ES-I3 (cell line): ENCODE results near the gene MBNL1.

Experiments
- H3K36me3 ChIP-seq: 2 replicates; pipeline ENCODE4 v1.6.1; 2013; ENCODE audit warnings: mild to moderate bottlenecking, low read length, control low read depth, moderate library complexity; ENCODE audit not compliant: insufficient read depth
- H3K4me1 ChIP-seq: 2 replicates; pipeline ENCODE4 v1.6.1; 2013; ENCODE audit warnings: mild to moderate bottlenecking, control low read depth, low read length; ENCODE audit not compliant: insufficient read depth
- H3K9ac ChIP-seq: 2 replicates; pipeline ENCODE4 v1.6.1; 2013; ENCODE audit warnings: low read depth, mild to moderate bottlenecking, low read length, moderate library complexity
- H3K9me3 ChIP-seq: 2 replicates; pipeline ENCODE4 v1.6.1; 2013; ENCODE audit warnings: mild to moderate bottlenecking, low read length, moderate library complexity; ENCODE audit not compliant: control insufficient read depth, insufficient read depth

The MBNL1 gene

DNA sequence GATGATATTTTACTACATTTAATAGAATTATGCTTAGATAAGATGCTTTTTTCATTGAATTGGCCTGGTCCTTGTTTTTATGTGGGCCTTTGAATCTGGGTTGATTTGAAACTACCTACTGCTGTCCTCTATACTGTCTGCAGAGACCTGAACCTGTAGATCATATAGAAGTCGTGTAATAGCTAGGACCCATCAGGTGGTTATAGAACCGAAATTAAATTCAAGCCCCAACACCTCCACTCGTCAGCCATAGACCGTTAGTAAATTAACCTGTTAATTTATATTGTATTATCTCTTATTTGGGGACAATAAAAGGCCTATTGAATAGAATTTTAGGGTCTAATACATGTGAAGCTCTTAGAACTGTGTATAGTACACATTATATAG, 108.4 kb downstream of the MBNL1 start:
- H3K36me3 ChIP-seq, result no peaks in the 10 kb centered on the region
- no peaks in the 10 kb centered on the region for H3K9me3 ChIP-seq
- no peak overlapping the region for H3K9ac ChIP-seq
- peaks cover 19% of the 10 kb centered on the region for H3K4me1 ChIP-seq

- no peak overlapping the region for H3K9ac ChIP-seq
- H3K36me3 ChIP-seq, result no peaks in the 10 kb centered on the region
- no peaks in the 10 kb centered on the region for H3K9me3 ChIP-seq
- peaks cover 19% of the 10 kb centered on the region for H3K4me1 ChIP-seq
Measured at GRCh38 chr3:152379415-152380042, 110.8 kb downstream of the MBNL1 start.

DNA sequence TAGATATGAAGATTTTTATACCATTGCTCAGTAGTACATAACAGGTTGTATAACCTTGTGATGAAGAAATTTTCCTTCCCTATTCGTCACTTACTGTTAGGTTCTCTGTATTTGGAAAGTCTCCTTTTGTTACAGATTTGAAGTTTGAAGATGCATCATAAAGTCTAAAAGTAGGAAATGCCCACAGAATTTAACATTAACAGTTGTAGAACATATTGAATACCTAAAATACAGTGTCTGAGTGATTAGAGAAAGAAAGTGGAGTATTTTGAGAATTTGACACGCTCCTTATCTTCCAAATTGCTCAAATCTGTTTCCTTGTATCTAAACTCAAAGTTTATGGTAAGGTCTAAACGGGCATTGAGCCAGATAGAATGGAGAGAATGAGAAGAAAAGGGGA, 111.3 kb downstream of the MBNL1 start:
- H3K9ac ChIP-seq, result no peak overlapping the region
- peaks cover 19% of the 10 kb centered on the region for H3K4me1 ChIP-seq
- no peaks in the 10 kb centered on the region for H3K36me3 ChIP-seq
- no peaks in the 10 kb centered on the region for H3K9me3 ChIP-seq

GRCh38 chr3:152381881-152382295, 113.2 kb downstream of the MBNL1 start:
- Histone ChIP-seq H3K9ac (no peak overlapping the region), H3K36me3 (no peaks in the 10 kb centered on the region), H3K9me3 (no peaks in the 10 kb centered on the region), H3K4me1 (peaks cover 21% of the 10 kb centered on the region)

DNA sequence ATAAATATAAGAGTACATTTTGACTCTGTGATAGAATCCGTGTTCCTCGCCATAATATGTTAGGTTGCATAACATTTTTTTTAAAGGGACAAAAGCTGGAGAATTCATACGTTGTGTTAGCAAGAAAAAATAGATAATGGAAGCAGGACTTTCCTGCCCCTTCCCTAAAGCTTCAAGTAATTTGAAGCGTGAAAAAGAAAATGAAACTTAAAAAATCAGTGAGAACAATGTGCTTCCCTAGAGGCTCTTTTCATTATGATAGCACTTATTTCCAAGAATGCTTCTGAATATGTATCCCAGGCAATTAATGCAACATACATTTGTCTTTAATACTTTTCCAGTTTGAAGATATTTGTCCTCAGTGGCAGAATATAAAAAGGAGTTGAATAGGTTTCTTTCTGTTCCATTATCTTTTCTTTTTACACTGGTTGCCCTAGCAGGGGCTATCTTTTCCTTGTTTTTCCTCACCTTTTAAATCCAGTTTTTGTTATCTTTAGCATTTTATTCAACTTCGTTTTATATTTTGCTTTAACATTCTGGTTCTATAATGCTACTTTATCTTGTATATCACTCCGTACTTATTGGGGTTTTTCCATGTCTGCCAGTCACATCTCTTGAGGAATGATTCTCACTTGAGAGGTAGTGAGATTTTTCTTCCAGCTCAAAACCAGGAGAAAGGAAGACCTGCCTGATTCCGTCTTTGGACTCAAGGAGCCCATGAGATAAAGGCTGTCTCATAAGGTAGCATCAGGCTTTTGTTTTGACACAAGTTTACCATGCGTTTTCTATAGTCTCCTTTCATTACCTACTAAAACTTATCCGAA, 113.8 kb downstream of the MBNL1 start:
- Histone ChIP-seq H3K36me3 (no peaks in the 10 kb centered on the region), H3K9ac (no peak overlapping the region), H3K9me3 (no peaks in the 10 kb centered on the region), H3K4me1 (peaks cover 21% of the 10 kb centered on the region)

DNA sequence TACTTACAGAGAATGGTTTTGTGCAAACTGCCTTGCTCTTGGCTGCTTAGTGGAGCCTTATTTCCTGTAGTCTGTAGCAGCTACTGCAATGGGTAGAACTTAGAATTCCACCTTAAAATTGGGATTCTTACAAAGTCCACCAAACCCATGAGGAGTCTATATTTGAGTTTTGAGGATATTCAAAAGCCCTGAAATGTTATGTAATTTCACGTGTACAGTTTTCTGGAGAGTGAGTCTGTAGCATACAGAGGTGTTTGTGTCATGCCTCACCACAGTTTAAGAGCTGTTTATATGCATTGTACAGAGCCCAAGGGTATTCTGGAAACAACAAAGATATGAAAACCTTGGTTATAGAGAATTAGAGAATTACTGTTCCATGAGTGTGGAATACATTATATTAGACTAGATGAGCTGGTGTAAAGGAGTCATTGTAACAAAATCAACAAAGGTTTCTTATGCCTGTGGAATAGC, 114.4 kb downstream of the MBNL1 start:
- Histone ChIP-seq H3K9ac (no peak overlapping the region), H3K36me3 (no peaks in the 10 kb centered on the region), H3K4me1 (peaks cover 21% of the 10 kb centered on the region), H3K9me3 (no peaks in the 10 kb centered on the region)

DNA sequence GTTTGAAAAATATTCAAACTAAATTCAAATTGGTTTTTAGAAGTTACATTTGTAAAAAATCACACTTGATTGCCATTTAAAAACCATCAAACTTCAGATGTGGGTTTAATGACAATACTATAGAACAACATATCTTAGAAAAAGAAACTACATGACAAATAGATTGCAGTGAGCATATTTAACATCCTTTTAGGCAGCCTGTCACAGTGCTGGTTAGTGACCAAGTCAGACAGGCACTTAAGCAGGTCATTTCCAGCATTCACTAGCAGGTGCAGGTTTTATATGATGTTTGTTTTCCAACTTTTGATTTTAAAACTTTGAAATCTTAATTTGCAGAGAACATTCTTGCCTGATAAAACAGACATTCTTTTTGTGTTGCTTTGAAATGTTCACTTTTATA, 115.7 kb downstream of the MBNL1 start:
- Histone ChIP-seq H3K36me3 (no peaks in the 10 kb centered on the region), H3K9ac (no peak overlapping the region), H3K4me1 (peaks cover 21% of the 10 kb centered on the region), H3K9me3 (no peaks in the 10 kb centered on the region)

- Histone ChIP-seq H3K9me3 (no peaks in the 10 kb centered on the region), H3K36me3 (no peaks in the 10 kb centered on the region), H3K4me1 (peaks cover 16% of the 10 kb centered on the region), H3K9ac (no peak overlapping the region)
Measured at GRCh38 chr3:152385761-152386160, 117.0 kb downstream of the MBNL1 start.

- peaks cover 19% of the 10 kb centered on the region for H3K4me1 ChIP-seq
- no peak overlapping the region for H3K9ac ChIP-seq
- H3K36me3 ChIP-seq, result no peaks in the 10 kb centered on the region
- no peaks in the 10 kb centered on the region for H3K9me3 ChIP-seq
Measured at GRCh38 chr3:152386208-152386607, 117.5 kb downstream of the MBNL1 start.

GRCh38 chr3:152388631-152389030, 119.9 kb downstream of the MBNL1 start:
- Histone ChIP-seq H3K36me3 (no peaks in the 10 kb centered on the region), H3K9me3 (no peaks in the 10 kb centered on the region), H3K4me1 (peaks cover 23% of the 10 kb centered on the region), H3K9ac (no peak overlapping the region)

DNA sequence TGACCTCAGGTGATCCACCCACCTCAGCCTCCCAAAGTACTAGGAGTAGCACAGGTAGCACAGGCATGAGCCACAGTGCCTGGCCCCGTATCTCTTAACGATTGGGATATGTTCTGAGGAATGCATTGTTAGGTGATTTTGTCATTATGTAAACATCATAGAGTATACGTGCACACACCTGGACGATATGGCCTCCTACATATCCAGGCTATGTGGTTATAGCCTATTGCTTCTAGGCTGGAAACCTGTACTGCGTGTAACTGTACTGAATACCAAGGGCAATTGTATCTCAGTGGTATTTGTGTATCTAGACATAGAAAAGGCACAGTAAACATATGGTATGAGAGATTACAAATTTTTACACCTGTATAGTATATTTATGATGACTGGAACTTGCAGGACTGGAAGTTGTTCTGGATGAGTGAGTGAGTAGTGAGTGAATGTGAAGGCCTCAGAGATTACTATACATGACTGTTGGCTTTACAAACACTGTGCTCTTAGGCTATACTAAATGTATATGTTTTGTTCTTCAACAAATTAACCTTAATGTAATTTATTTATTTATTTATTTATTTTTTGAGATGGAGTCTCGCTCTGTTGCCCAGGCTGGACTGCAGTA, 120.7 kb downstream of the MBNL1 start:
- Histone ChIP-seq H3K9me3 (no peaks in the 10 kb centered on the region), H3K9ac (no peak overlapping the region), H3K36me3 (no peaks in the 10 kb centered on the region), H3K4me1 (peaks cover 23% of the 10 kb centered on the region)

- no peaks in the 10 kb centered on the region for H3K36me3 ChIP-seq
- no peaks in the 10 kb centered on the region for H3K9me3 ChIP-seq
- H3K9ac ChIP-seq, result no peak overlapping the region
- peaks cover 21% of the 10 kb centered on the region for H3K4me1 ChIP-seq
Measured at GRCh38 chr3:152390647-152391046, 121.9 kb downstream of the MBNL1 start.

GRCh38 chr3:152391671-152392070, 122.9 kb downstream of the MBNL1 start:
- no peak overlapping the region for H3K9ac ChIP-seq
- H3K36me3 ChIP-seq, result no peaks in the 10 kb centered on the region
- H3K4me1 ChIP-seq, result peaks cover 22% of the 10 kb centered on the region
- no peaks in the 10 kb centered on the region for H3K9me3 ChIP-seq

GRCh38 chr3:152392272-152392880, 123.6 kb downstream of the MBNL1 start:
- H3K4me1 ChIP-seq, result peaks cover 20% of the 10 kb centered on the region
- no peak overlapping the region for H3K9ac ChIP-seq
- H3K36me3 ChIP-seq, result no peaks in the 10 kb centered on the region
- no peaks in the 10 kb centered on the region for H3K9me3 ChIP-seq
